MCF 10A (cell line): ENCODE measurements around the gene DICER1. TPM values are rescaled to one million over a fixed set of nuclear protein-coding genes. Genes with fewer than 3 reads are reported as not detected.

Source experiments
- BruUV-seq: library from RNA; stranded (reverse); fragments of 400-500 nt; replicated peaks from 2 replicates; lab custom pipeline; 2021; lab: Mats Ljungman, UMichigan
- CTCF ChIA-PET: fragments of 300-600 bp; sonication (Branson Sonifier 250); formaldehyde crosslinking; extraction: SDS; loops from one replicate; lab custom pipeline; 2021; ENCODE audit warnings: antibody characterized with exemption, inconsistent platforms; lab: Yijun Ruan, JAX
- POLR2A ChIA-PET: fragments of 300-600, 350-650 bp; sonication (Branson Sonifier 250); formaldehyde crosslinking; extraction: SDS; loops from one replicate; lab custom pipeline; 2020; ENCODE audit warnings: antibody characterized with exemption, inconsistent platforms; lab: Yijun Ruan, JAX
- DNase-seq: peaks from one replicate; pipeline ENCODE4 v3.0.0-alpha.2; 2018; ENCODE audit not compliant: unreplicated experiment
- H3K27ac Mint-ChIP-seq: one replicate; pipeline ENCODE4 v1.8.0; 2022; ENCODE audit warnings: mild to moderate bottlenecking, low read depth, mixed read lengths; ENCODE audit not compliant: unreplicated experiment
- H3K27me3 Mint-ChIP-seq: one replicate; pipeline ENCODE4 v1.8.0; 2022; ENCODE audit warnings: mixed read lengths; ENCODE audit not compliant: insufficient read depth, unreplicated experiment
- H3K36me3 Mint-ChIP-seq: one replicate; pipeline ENCODE4 v1.8.0; 2022; ENCODE audit warnings: mild to moderate bottlenecking, moderate library complexity, mixed read lengths; ENCODE audit not compliant: insufficient read depth, unreplicated experiment
- H3K4me1 Mint-ChIP-seq: one replicate; pipeline ENCODE4 v1.8.0; 2022; ENCODE audit warnings: mixed read lengths; ENCODE audit not compliant: insufficient read depth, unreplicated experiment
- H3K4me3 Mint-ChIP-seq: one replicate; pipeline ENCODE4 v1.8.0; 2022; ENCODE audit warnings: mild to moderate bottlenecking, moderate library complexity, mixed read lengths; ENCODE audit not compliant: unreplicated experiment
- H3K9me3 Mint-ChIP-seq: one replicate; pipeline ENCODE4 v1.8.0; 2022; ENCODE audit warnings: mixed read lengths; ENCODE audit not compliant: unreplicated experiment
- CTCF ChIP-seq: fragments of 200-600 bp; IDR thresholded peaks from one replicate; pipeline ENCODE4 v1.8.0; 2022; ENCODE audit warnings: antibody characterized with exemption, mild to moderate bottlenecking; ENCODE audit not compliant: unreplicated experiment
- intact Hi-C: fragments of 100-400 bp; cut with micrococcal nuclease; formaldehyde crosslinking; loops from 2 replicates; pipeline ENCODE4 v1.14.1; 2022
- total RNA-seq: library from RNA; stranded (reverse); gene quantifications from 2 replicates; pipeline ENCODE4 v1.2.3, GENCODE V29; 2022

DICER1 gene
- total RNA-seq, 1 experiment from 2014 or later: 35.6 TPM

- Mint-ChIP-seq H3K27me3 (no peaks in the 10 kb centered on the region), H3K27ac (no peak overlapping the region), H3K4me3 (no peak overlapping the region), H3K36me3 (peaks cover 69% of the 10 kb centered on the region), H3K9me3 (no peaks in the 10 kb centered on the region), H3K4me1 (no peaks in the 10 kb centered on the region)
- CTCF ChIA-PET: no interaction called here
- no peak for DNase-seq
- POLR2A ChIA-PET: no interaction called here
- no peak for TF ChIP-seq CTCF
- no TSS peak for BruUV-seq
- intact Hi-C loops: no loop called here
Observed at GRCh38 chr14:95127531-95127911, 29.8 kb downstream of the DICER1 start.

DNA sequence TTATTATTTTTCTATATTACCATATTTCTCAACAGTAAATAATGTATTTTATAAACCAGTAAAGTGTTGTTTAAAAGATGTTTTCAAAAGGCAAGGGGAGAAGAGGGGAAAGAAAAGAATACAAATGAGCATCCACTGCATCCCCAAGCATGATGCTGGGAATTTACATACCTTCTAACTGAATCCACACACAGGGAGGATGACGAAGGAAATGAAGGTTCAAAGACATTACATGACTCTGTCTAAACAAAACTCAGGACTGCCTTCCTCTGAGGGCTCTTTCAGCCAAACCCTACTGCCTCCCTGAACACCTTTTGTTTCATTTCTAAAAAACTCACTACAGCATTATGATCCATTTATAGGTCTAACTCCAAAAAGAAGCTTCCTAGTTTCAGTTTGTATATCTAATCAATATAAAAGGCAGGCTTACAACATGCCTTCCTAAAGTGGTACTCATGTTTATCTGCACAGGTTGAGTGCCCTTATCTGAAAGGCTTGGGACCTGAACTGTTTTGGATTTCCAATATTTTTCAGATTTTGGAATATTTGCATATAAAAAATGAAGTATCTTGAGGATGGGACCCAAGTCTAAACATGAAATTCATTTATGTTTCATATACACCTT lies 30.3 kb downstream of the DICER1 start:
- H3K4me1 Mint-ChIP-seq: no peaks in the 10 kb centered on the region
- no peaks in the 10 kb centered on the region for H3K27me3 Mint-ChIP-seq
- no peak for DNase-seq
- H3K4me3 Mint-ChIP-seq: no peak overlapping the region
- H3K9me3 Mint-ChIP-seq: no peaks in the 10 kb centered on the region
- BruUV-seq: no TSS peak
- H3K27ac Mint-ChIP-seq: no peak overlapping the region
- intact Hi-C loops: no loop called here
- ChIA-PET CTCF (no interaction called here), POLR2A (no interaction called here)
- no peak for TF ChIP-seq CTCF
- H3K36me3 Mint-ChIP-seq: peaks cover 67% of the 10 kb centered on the region

- Mint-ChIP-seq H3K9me3 (no peaks in the 10 kb centered on the region), H3K4me1 (no peaks in the 10 kb centered on the region), H3K27ac (no peak overlapping the region), H3K4me3 (no peak overlapping the region), H3K36me3 (peaks cover 60% of the 10 kb centered on the region), H3K27me3 (no peaks in the 10 kb centered on the region)
- no peak for DNase-seq
- no TSS peak for BruUV-seq
- intact Hi-C loops: no loop called here
- ChIA-PET CTCF (no interaction called here), POLR2A (no interaction called here)
- TF ChIP-seq CTCF: no peak
Observed at GRCh38 chr14:95125915-95126314, 31.4 kb downstream of the DICER1 start.

GRCh38 chr14:95125221-95125620 lies 32.1 kb downstream of the DICER1 start:
- Mint-ChIP-seq H3K27me3 (no peaks in the 10 kb centered on the region), H3K4me1 (no peaks in the 10 kb centered on the region), H3K4me3 (no peak overlapping the region), H3K9me3 (no peaks in the 10 kb centered on the region), H3K27ac (no peak overlapping the region), H3K36me3 (peaks cover 58% of the 10 kb centered on the region)
- intact Hi-C loops: no loop called here
- ChIA-PET CTCF (interaction anchor here (1.1 kb wide), 1 partner anchor 435 kb away, joined by 3 read pairs; no protein-coding TSS in a partner anchor), POLR2A (interaction anchor here (0.6 kb wide), 1 partner anchor 432 kb away, joined by 3 read pairs; no protein-coding TSS in a partner anchor)
- DNase-seq: no peak
- TF ChIP-seq CTCF: no peak
- BruUV-seq: no TSS peak
